Sigmoid colon (tissue), 7 donors: Measurements from ENCODE around the gene OR11A1. TPM values are rescaled to one million over a fixed set of nuclear protein-coding genes. Genes with fewer than 3 reads are reported as not detected.

ENCODE experiments used
- DNase-seq: peaks from one replicate; pipeline ENCODE4 v3.0.0-alpha.2; 2019
- H3K27ac ChIP-seq, 4 donors: fragments of 200-600 bp; sonication (generic); one replicate each; pipeline ENCODE4 v1.5.1; 2016 to 2019; ENCODE audit warnings: mild to moderate bottlenecking in 1 of 4
- H3K27me3 ChIP-seq, 3 donors: fragments of 200-600 bp; sonication (generic); one replicate each; pipeline ENCODE4 v1.5.1; 2019; ENCODE audit warnings: mild to moderate bottlenecking in 1 of 3
- H3K36me3 ChIP-seq, 4 donors: fragments of 200-600 bp; sonication (generic); one replicate each; pipeline ENCODE4 v1.5.1; 2016 to 2019
- H3K4me1 ChIP-seq, 4 donors: fragments of 200-600 bp; sonication (generic); one replicate each; pipeline ENCODE4 v1.5.1; 2017 to 2019
- H3K4me3 ChIP-seq, 4 donors: fragments of 200-600 bp; sonication (generic); one replicate each; pipeline ENCODE4 v1.5.1; 2017 to 2019; ENCODE audit warnings: mild to moderate bottlenecking in 2 of 4, moderate library complexity in 1 of 4
- H3K9me3 ChIP-seq, 4 donors: fragments of 200-600 bp in 3 of 4; sonication (generic) in 3 of 4; one replicate each; pipeline versions ENCODE4 v1.5.1 to v1.6.1; 2013 to 2019
- CTCF ChIP-seq, 4 experiments: fragments of 450-650 bp in 3 of 4; fragments of 200-600 bp in 1 of 4; IDR thresholded peaks; one replicate each; pipeline ENCODE4 v1.5.1; 2016 to 2019; ENCODE audit warnings: antibody characterized with exemption in 4 of 4, mild to moderate bottlenecking in 3 of 4, moderate library complexity in 2 of 4
- EP300 ChIP-seq, 4 donors: sonication (generic); formaldehyde crosslinking; IDR thresholded peaks; one replicate each; pipeline ENCODE4 v1.6.1; 2017; ENCODE audit warnings: antibody characterized with exemption in 4 of 4
- POLR2A ChIP-seq, 2 donors: fragments of 450-650 bp; IDR thresholded peaks; one replicate each; pipeline ENCODE4 v1.6.1; 2016; ENCODE audit warnings: antibody characterized with exemption in 2 of 2, mild to moderate bottlenecking in 2 of 2, moderate library complexity in 2 of 2
- POLR2AphosphoS5 ChIP-seq, 4 donors: sonication (generic); formaldehyde crosslinking; IDR thresholded peaks; one replicate each; pipeline ENCODE4 v1.6.1; 2017; ENCODE audit warnings: antibody characterized with exemption in 4 of 4
- WGBS, 2 donors: extraction: QIAGEN DNeasy Blood & Tissue Kit; methylation state at CpG; one replicate each; pipeline ENCODE4 v1.1.7; 2013; 5-methylcytosine and 5-hydroxymethylcytosine counted together
- intact Hi-C: fragments of 100-400 bp; cut with DNase I; formaldehyde crosslinking; loops from one replicate; pipeline ENCODE4 v1.15.1; 2023
- polyA plus RNA-seq, 3 donors: library from polyadenylated mRNA; stranded (reverse); fragments of 200-250 nt; gene quantifications; one replicate each; pipeline ENCODE4 v1.2.3, GENCODE V29; 2013
- total RNA-seq, 4 donors: library from RNA; depleted of rRNA; stranded (reverse); fragments of >200 nt; gene quantifications; one replicate each; pipeline ENCODE4 v1.1.0, GENCODE V29; 2016
- donor health status: healthy with polysubstance abuse.
- donor health status: Bipolar disorder and iron deficiency.
- donor health status: healthy.

Gene OR11A1
- total and polyA plus RNA-seq, 7 donors = not detected

- Histone ChIP-seq H3K27me3 (no peaks in the 10 kb centered on the region), H3K4me1 (no peaks in the 10 kb centered on the region), H3K4me3 (no peak overlapping the region), H3K36me3 (no peaks in the 10 kb centered on the region), H3K27ac (no peak overlapping the region), H3K9me3 (no peaks in the 10 kb centered on the region)
- DNase-seq = no peak
- intact Hi-C loops = no loop called here
- TF ChIP-seq POLR2A (IDR thresholded peaks at IDR 0.05) = no peak
- no peak for TF ChIP-seq POLR2AphosphoS5 (IDR thresholded peaks at IDR 0.05)
- no peak for TF ChIP-seq CTCF (IDR thresholded peaks at IDR 0.05)
- no peak for TF ChIP-seq EP300 (IDR thresholded peaks at IDR 0.05)
- WGBS, 2 donors = 77 to 89% methylated on average over 3 of the region's 3 CpGs
Measured at GRCh38 chr6:29426654-29427053, 30.2 kb downstream of the OR11A1 start.

DNA sequence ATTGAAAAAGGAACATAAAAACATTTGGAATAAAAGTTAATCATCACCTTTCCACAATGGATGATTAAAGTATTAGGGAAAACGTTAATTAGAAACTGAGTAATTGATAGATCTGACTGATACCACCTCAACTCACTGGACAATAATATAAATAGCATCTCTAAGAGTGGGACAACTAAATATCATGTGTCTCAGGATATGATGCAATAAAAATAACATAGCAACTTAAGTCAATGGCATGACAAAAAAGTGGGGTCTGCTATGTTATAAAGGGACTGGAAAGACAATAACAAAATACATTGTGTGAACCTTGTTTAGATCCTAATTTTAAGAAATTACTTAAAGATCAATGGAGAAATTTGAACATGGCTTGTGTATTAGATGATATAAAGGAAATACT is 31.8 kb downstream of the OR11A1 start:
- no peaks in the 10 kb centered on the region for H3K27me3 ChIP-seq
- no peak overlapping the region for H3K4me3 ChIP-seq
- intact Hi-C loops = no loop called here
- no peak for TF ChIP-seq POLR2AphosphoS5 (IDR thresholded peaks at IDR 0.05)
- TF ChIP-seq EP300 (IDR thresholded peaks at IDR 0.05) = no peak
- no peak for TF ChIP-seq POLR2A (IDR thresholded peaks at IDR 0.05)
- TF ChIP-seq CTCF (IDR thresholded peaks at IDR 0.05) = no peak
- H3K9me3 ChIP-seq = no peaks in the 10 kb centered on the region
- no peaks in the 10 kb centered on the region for H3K4me1 ChIP-seq
- no peaks in the 10 kb centered on the region for H3K36me3 ChIP-seq
- no peak overlapping the region for H3K27ac ChIP-seq
- WGBS, 2 donors = 53 to 65% methylated on average over 1 of the region's 1 CpG
- DNase-seq = no peak

GRCh38 chr6:29424575-29424974 is 32.3 kb downstream of the OR11A1 start:
- H3K4me1 ChIP-seq = no peaks in the 10 kb centered on the region
- H3K9me3 ChIP-seq = no peaks in the 10 kb centered on the region
- DNase-seq = no peak
- 13% methylated on average over 2 of the region's 2 CpGs for WGBS, 2 donors
- no peak for TF ChIP-seq EP300 (IDR thresholded peaks at IDR 0.05)
- no peak for TF ChIP-seq CTCF (IDR thresholded peaks at IDR 0.05)
- no peak for TF ChIP-seq POLR2A (IDR thresholded peaks at IDR 0.05)
- no peak for TF ChIP-seq POLR2AphosphoS5 (IDR thresholded peaks at IDR 0.05)
- no peaks in the 10 kb centered on the region for H3K27me3 ChIP-seq
- intact Hi-C loops = no loop called here
- no peak overlapping the region for H3K4me3 ChIP-seq
- no peak overlapping the region for H3K27ac ChIP-seq
- no peaks in the 10 kb centered on the region for H3K36me3 ChIP-seq

GRCh38 chr6:29424168-29424567 is 32.7 kb downstream of the OR11A1 start:
- no peaks in the 10 kb centered on the region for H3K9me3 ChIP-seq
- intact Hi-C loops = no loop called here
- no peaks in the 10 kb centered on the region for H3K36me3 ChIP-seq
- no peaks in the 10 kb centered on the region for H3K4me1 ChIP-seq
- TF ChIP-seq POLR2AphosphoS5 (IDR thresholded peaks at IDR 0.05) (no peak), EP300 (IDR thresholded peaks at IDR 0.05) (no peak), CTCF (IDR thresholded peaks at IDR 0.05) (no peak), POLR2A (IDR thresholded peaks at IDR 0.05) (no peak)
- DNase-seq = no peak
- H3K27me3 ChIP-seq = no peaks in the 10 kb centered on the region
- 93 to 94% methylated on average over 2 of the region's 2 CpGs for WGBS, 2 donors
- no peak overlapping the region for H3K27ac ChIP-seq
- H3K4me3 ChIP-seq = no peak overlapping the region

GRCh38 chr6:29419516-29419915 is 37.4 kb downstream of the OR11A1 start:
- H3K9me3 ChIP-seq = no peaks in the 10 kb centered on the region
- no peaks in the 10 kb centered on the region for H3K36me3 ChIP-seq
- TF ChIP-seq POLR2AphosphoS5 (IDR thresholded peaks at IDR 0.05) (no peak), EP300 (IDR thresholded peaks at IDR 0.05) (no peak), POLR2A (IDR thresholded peaks at IDR 0.05) (no peak), CTCF (IDR thresholded peaks at IDR 0.05) (no peak)
- WGBS, 2 donors = 56 to 76% methylated on average over 3 of the region's 3 CpGs
- intact Hi-C loops = no loop called here
- no peaks in the 10 kb centered on the region for H3K4me1 ChIP-seq
- H3K27ac ChIP-seq = no peak overlapping the region
- no peak for DNase-seq
- H3K4me3 ChIP-seq = no peak overlapping the region
- no peaks in the 10 kb centered on the region for H3K27me3 ChIP-seq
